B cell (primary cell): Measurements from ENCODE around the gene YPEL5. TPM values are rescaled to one million over a fixed set of nuclear protein-coding genes. Genes with fewer than 3 reads are reported as not detected.

ENCODE experiments used
- ATAC-seq: fragments of 200-7000 bp; cut with Tn5 transposase; one replicate; pipeline ENCODE4 v1.10.0; 2021; ENCODE audit warnings: low read depth, mild to moderate bottlenecking, moderate number of reproducible peaks, moderate library complexity
- CTCF ChIA-PET: fragments of 350-600 bp; sonication (Branson Sonifier 250); formaldehyde crosslinking; loops from one replicate; lab custom pipeline; 2021; ENCODE audit warnings: antibody characterized with exemption, inconsistent platforms; lab: Charles Lee
- POLR2A ChIA-PET: fragments of 350-600 bp; sonication (Branson Sonifier 250); formaldehyde crosslinking; loops from one replicate; lab custom pipeline; 2021; ENCODE audit warnings: antibody characterized with exemption; lab: Charles Lee
- DNase-seq: peaks from one replicate; pipeline ENCODE4 v3.0.0; 2013
- H2AFZ ChIP-seq: 2 replicates; pipeline ENCODE4 v1.6.1; 2012; ENCODE audit warnings: mild to moderate bottlenecking, low read depth, low read length; ENCODE audit not compliant: insufficient read depth, poor library complexity, severe bottlenecking
- H3K27ac ChIP-seq, 2 donors: 1 replicate in 1 of 2; 2 replicates in 1 of 2; pipeline ENCODE4 v1.5.1; 2012 to 2013; ENCODE audit warnings: low read length in 2 of 2, mild to moderate bottlenecking in 2 of 2, moderate library complexity in 1 of 2
- H3K27me3 ChIP-seq, 4 experiments: fragments of 200-600 bp in 1 of 4; sonication (generic) in 1 of 4; replicated peaks in 1 of 4; 1 replicate in 2 of 4; 2 replicates in 2 of 4; pipeline versions ENCODE4 v1.6.1 to v1.7.0; 2013 to 2016; ENCODE audit warnings: low read length in 3 of 4, mild to moderate bottlenecking in 2 of 4, mixed read lengths in 1 of 4, moderate library complexity in 1 of 4; ENCODE audit not compliant: insufficient read depth in 4 of 4, control insufficient read depth in 3 of 4; ENCODE audit errors: control extremely low read depth in 1 of 4
- H3K36me3 ChIP-seq, 2 experiments: replicated peaks in 1 of 2; 1 replicate in 1 of 2; 2 replicates in 1 of 2; pipeline versions ENCODE4 v1.6.1 to v1.7.1; 2013; ENCODE audit warnings: low read length in 1 of 2; ENCODE audit not compliant: insufficient read depth in 2 of 2, control insufficient read depth in 1 of 2; ENCODE audit errors: control extremely low read depth in 1 of 2, extremely low read depth in 1 of 2
- H3K4me1 ChIP-seq, 2 donors: fragments of 200-600 bp in 1 of 2; sonication (generic) in 1 of 2; 1 replicate in 1 of 2; 2 replicates in 1 of 2; pipeline versions ENCODE4 v1.5.1 to v1.6.1; 2013 to 2017; ENCODE audit warnings: low read length in 2 of 2; ENCODE audit not compliant: control insufficient read depth in 2 of 2, insufficient read depth in 2 of 2
- H3K4me2 ChIP-seq: replicated peaks from 2 replicates; pipeline ENCODE3; 2012; ENCODE audit warnings: mild to moderate bottlenecking, low read depth, low read length; ENCODE audit not compliant: poor library complexity, severe bottlenecking
- H3K4me3 ChIP-seq, 5 experiments: fragments of 200-600 bp in 1 of 5; sonication (generic) in 1 of 5; 1 replicate in 3 of 5; 2 replicates in 2 of 5; pipeline versions ENCODE4 v1.5.1 to v1.7.0; 2011 to 2016; ENCODE audit warnings: low read length in 4 of 5, mild to moderate bottlenecking in 4 of 5, low read depth in 2 of 5, control low read depth in 1 of 5, moderate library complexity in 1 of 5; ENCODE audit not compliant: insufficient read depth in 1 of 5; ENCODE audit errors: control extremely low read depth in 1 of 5, extremely low read depth in 1 of 5
- H3K79me2 ChIP-seq: fragments of 200-600 bp; sonication (generic); one replicate; pipeline ENCODE4 v1.6.0; 2016; ENCODE audit warnings: low read length; ENCODE audit not compliant: control insufficient read depth, insufficient read depth
- H3K9ac ChIP-seq: fragments of 200-600 bp; sonication (generic); 2 replicates; pipeline ENCODE4 v1.6.1; 2017; ENCODE audit warnings: mild to moderate bottlenecking, low read length, moderate library complexity
- H3K9me3 ChIP-seq, 3 donors: one replicate each; pipeline versions ENCODE4 v1.6.1 to v1.7.1; 2013; ENCODE audit warnings: low read length in 2 of 3; ENCODE audit not compliant: control insufficient read depth in 2 of 3, insufficient read depth in 1 of 3; ENCODE audit errors: control extremely low read depth in 1 of 3
- H4K20me1 ChIP-seq: 2 replicates; pipeline ENCODE4 v1.6.0; 2012; ENCODE audit warnings: mild to moderate bottlenecking, low read length; ENCODE audit not compliant: insufficient read depth, control insufficient read depth, poor library complexity, severe bottlenecking
- H3K27ac Mint-ChIP-seq: one replicate; pipeline ENCODE4 v1.8.0; 2021; ENCODE audit warnings: mixed read lengths
- H3K27me3 Mint-ChIP-seq: one replicate; pipeline ENCODE4 v1.8.0; 2021; ENCODE audit warnings: mixed read lengths
- H3K4me1 Mint-ChIP-seq: one replicate; pipeline ENCODE4 v1.8.0; 2021; ENCODE audit warnings: mixed read lengths
- H3K4me3 Mint-ChIP-seq: one replicate; pipeline ENCODE4 v1.8.0; 2021; ENCODE audit warnings: mixed read lengths
- H3K9me3 Mint-ChIP-seq: one replicate; pipeline ENCODE4 v1.8.0; 2022; ENCODE audit warnings: mixed read lengths; ENCODE audit not compliant: insufficient read depth
- EZH2 ChIP-seq: IDR thresholded peaks from 2 replicates; pipeline ENCODE4 v1.6.1; 2012; ENCODE audit warnings: borderline replicate concordance, low read depth, mild to moderate bottlenecking, moderate library complexity, low read length; ENCODE audit not compliant: insufficient read depth, poor library complexity, severe bottlenecking
- WGBS: methylation state at CpG from one replicate; pipeline ENCODE4 v1.1.5; 2013; ENCODE audit warnings: missing lambda C conversion rate; ENCODE audit not compliant: insufficient coverage; 5-methylcytosine and 5-hydroxymethylcytosine counted together
- intact Hi-C: fragments of 100-400 bp; cut with micrococcal nuclease; formaldehyde crosslinking; loops from one replicate; pipeline ENCODE4 v1.10.0; 2022
- polyA plus RNA-seq: library from polyadenylated mRNA; depleted of rRNA; stranded (reverse); fragments of >200 nt; gene quantifications from 2 replicates; pipeline ENCODE4 v1.2.3, GENCODE V29; 2012
- total RNA-seq, 2 donors: library from RNA; stranded (reverse); fragments of 120-200 nt in 1 of 2; gene quantifications; 1 replicate in 1 of 2; 2 replicates in 1 of 2; pipeline versions ENCODE4 v1.2.3 to v1.2.4, GENCODE V29; 2013 to 2022
- TF ChIP-seq, protein P1 (sequence below): fragments of 200-600 bp; IDR thresholded peaks from one replicate; pipeline ENCODE4 v1.8.0; 2022; ENCODE audit warnings: antibody characterized with exemption, mild to moderate bottlenecking

The YPEL5 gene
- total and polyA plus RNA-seq, 2 donors (not counting 1 experiment from before 2014, with no cell fraction given): 117 to 426 TPM

- TF ChIP-seq EZH2: no peak
- TF ChIP-seq, protein P1, sequence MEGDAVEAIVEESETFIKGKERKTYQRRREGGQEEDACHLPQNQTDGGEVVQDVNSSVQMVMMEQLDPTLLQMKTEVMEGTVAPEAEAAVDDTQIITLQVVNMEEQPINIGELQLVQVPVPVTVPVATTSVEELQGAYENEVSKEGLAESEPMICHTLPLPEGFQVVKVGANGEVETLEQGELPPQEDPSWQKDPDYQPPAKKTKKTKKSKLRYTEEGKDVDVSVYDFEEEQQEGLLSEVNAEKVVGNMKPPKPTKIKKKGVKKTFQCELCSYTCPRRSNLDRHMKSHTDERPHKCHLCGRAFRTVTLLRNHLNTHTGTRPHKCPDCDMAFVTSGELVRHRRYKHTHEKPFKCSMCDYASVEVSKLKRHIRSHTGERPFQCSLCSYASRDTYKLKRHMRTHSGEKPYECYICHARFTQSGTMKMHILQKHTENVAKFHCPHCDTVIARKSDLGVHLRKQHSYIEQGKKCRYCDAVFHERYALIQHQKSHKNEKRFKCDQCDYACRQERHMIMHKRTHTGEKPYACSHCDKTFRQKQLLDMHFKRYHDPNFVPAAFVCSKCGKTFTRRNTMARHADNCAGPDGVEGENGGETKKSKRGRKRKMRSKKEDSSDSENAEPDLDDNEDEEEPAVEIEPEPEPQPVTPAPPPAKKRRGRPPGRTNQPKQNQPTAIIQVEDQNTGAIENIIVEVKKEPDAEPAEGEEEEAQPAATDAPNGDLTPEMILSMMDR: no peak
- ATAC-seq (no peak), DNase-seq (no peak)
- H3K27me3 ChIP-seq: peaks cover 0 to 15% (median 2%) of the 10 kb centered on the region in 4 experiments
- H3K36me3 ChIP-seq: no peaks in the 10 kb centered on the region
- Mint-ChIP-seq H3K9me3 (no peaks in the 10 kb centered on the region), H3K27me3 (peaks cover 34% of the 10 kb centered on the region), H3K4me3 (no peak overlapping the region), H3K27ac (no peak overlapping the region), H3K4me1 (no peaks in the 10 kb centered on the region)
- no peaks in the 10 kb centered on the region for H3K79me2 ChIP-seq
- CTCF ChIA-PET: interaction anchor here (1.1 to 1.2 kb wide), 2 partner anchors 9 to 62 kb away, joined by 3 to 5 read pairs; no protein-coding TSS in a partner anchor
- no peak overlapping the region for H3K4me2 ChIP-seq
- no peak overlapping the region for H2AFZ ChIP-seq
- intact Hi-C loops: no loop called here
- 97% methylated on average over 5 of the region's 9 CpGs for WGBS
- H3K4me3 ChIP-seq: no peak overlapping the region
- H3K9ac ChIP-seq: no peak overlapping the region
- no peaks in the 10 kb centered on the region for H3K4me1 ChIP-seq
- no peak overlapping the region for H3K27ac ChIP-seq
- POLR2A ChIA-PET: no interaction called here
- H4K20me1 ChIP-seq: no peaks in the 10 kb centered on the region
- H3K9me3 ChIP-seq: no peaks in the 10 kb centered on the region
These were observed 40.3 kb upstream of the YPEL5 start for GRCh38 chr2:30106543-30106942.

DNA sequence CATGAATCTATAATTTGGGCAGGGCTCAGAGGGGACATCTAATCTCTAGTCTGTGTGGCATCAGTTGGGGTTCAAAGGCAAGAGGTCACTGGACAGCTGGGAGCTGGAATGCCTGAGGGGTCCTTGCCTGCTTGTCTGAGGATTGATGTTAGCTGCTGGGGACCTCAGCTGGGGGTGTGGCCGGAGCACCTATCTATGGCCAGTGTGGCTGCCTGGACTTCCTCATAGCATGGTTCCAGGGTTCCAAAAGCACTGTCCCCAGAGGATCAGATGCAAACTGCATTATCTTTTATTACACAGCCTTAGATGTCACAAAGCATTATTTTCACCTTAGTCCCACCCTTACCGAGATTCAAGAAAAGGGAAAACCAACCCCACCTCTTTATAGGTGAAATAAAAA is 38.6 kb upstream of the YPEL5 start:
- ATAC-seq: no peak
- Histone ChIP-seq H3K4me2 (no peak overlapping the region), H3K79me2 (no peaks in the 10 kb centered on the region), H3K4me3 (no peak overlapping the region), H2AFZ (no peak overlapping the region), H3K27ac (no peak overlapping the region), H3K27me3 (peaks cover 0 to 9% (median 0%) of the 10 kb centered on the region in 4 experiments), H3K4me1 (no peaks in the 10 kb centered on the region), H3K9ac (no peak overlapping the region), H4K20me1 (no peaks in the 10 kb centered on the region), H3K36me3 (no peaks in the 10 kb centered on the region), H3K9me3 (no peaks in the 10 kb centered on the region)
- CTCF ChIA-PET: no interaction called here
- no peaks in the 10 kb centered on the region for H3K9me3 Mint-ChIP-seq
- 78% methylated on average over 1 of the region's 2 CpGs for WGBS
- no peak overlapping the region for H3K27ac Mint-ChIP-seq
- TF ChIP-seq, protein P1: no peak
- no peak for TF ChIP-seq EZH2
- POLR2A ChIA-PET: no interaction called here
- intact Hi-C loops: no loop called here
- no peak for DNase-seq
- H3K27me3 Mint-ChIP-seq: peaks cover 21% of the 10 kb centered on the region
- no peak overlapping the region for H3K4me3 Mint-ChIP-seq
- no peaks in the 10 kb centered on the region for H3K4me1 Mint-ChIP-seq
